ENCODE data around the gene VPS13C.

DNA sequence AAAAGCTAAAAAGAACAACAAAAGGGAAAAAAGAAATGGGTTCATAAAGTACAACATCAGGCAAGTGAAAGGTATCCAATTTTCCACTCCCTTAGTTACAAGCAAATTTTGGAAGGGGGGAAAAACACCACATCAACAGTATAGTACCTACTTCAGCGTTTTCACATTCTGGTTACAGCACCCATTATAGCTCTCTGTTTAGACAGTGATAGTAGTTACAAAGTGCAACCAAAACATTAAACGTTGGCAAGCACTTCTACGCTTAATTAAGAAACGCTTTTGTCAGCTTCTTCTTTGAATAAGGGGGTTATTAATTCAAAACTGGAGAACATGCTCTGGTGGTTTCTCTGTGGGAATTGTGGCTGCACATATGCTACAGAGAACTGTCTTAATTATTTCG, 180.2 kb downstream of the VPS13C start:
- TF ChIP-seq YY1 (IDR thresholded peaks at IDR 0.05; ENCODE audit: insufficient read depth, insufficient read length): no peak
- no peak for TF ChIP-seq ZNF274 (IDR thresholded peaks at IDR 0.05; ENCODE audit: low read depth, low read length)
- no peak for TF ChIP-seq SUZ12 (IDR thresholded peaks at IDR 0.05; ENCODE audit: extremely low read depth, insufficient read depth, insufficient read length)

All from NT2/D1 (cell line).